SHP77 treated with DMSO at 0.1 percent for 48 hours (cell line): Measurements from ENCODE around the gene SLC37A1.

Experiments used
- DNase-seq: peaks from one replicate; lab custom pipeline; 2025; lab: John Stamatoyannopoulos, UW

SLC37A1 gene

GRCh38 chr21:42507418-42507817 lies 6.2 kb upstream of the SLC37A1 start:
- no peak for DNase-seq

- DNase-seq: no peak
Measured at GRCh38 chr21:42508371-42508770, 5.3 kb upstream of the SLC37A1 start.

GRCh38 chr21:42509244-42509643 lies 4.4 kb upstream of the SLC37A1 start:
- no peak for DNase-seq

GRCh38 chr21:42512346-42513034 lies 1.2 kb upstream of the SLC37A1 start:
- no peak for DNase-seq

GRCh38 chr21:42513985-42514882 lies 582 bp downstream of the SLC37A1 start:
- DNase-seq: no peak

DNA sequence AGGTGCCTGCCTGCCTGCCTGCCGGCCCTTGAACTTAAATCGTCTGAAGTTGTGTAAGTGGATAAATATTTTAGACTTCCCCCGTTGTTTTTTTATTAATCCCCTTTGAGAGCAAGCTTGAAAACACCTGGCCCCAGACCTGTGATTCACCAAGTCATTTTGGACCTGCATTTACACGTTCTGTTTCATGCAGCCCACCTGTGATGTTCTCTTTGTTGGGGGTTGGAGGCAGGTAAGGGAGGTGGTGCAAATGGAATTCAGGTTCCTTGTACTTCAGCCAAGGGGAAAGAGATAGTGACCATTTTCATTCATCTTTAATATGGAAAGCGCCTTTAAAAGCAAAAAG lies 1.2 kb downstream of the SLC37A1 start:
- no peak for DNase-seq

- DNase-seq: no peak
Measured at GRCh38 chr21:42515708-42516502, 2.3 kb downstream of the SLC37A1 start.

- no peak for DNase-seq
Measured at GRCh38 chr21:42518215-42518614, 4.6 kb downstream of the SLC37A1 start.

- DNase-seq: no peak
Measured at GRCh38 chr21:42518626-42519025, 5.0 kb downstream of the SLC37A1 start.

- no peak for DNase-seq
Measured at GRCh38 chr21:42520628-42521253, 7.1 kb downstream of the SLC37A1 start.

DNA sequence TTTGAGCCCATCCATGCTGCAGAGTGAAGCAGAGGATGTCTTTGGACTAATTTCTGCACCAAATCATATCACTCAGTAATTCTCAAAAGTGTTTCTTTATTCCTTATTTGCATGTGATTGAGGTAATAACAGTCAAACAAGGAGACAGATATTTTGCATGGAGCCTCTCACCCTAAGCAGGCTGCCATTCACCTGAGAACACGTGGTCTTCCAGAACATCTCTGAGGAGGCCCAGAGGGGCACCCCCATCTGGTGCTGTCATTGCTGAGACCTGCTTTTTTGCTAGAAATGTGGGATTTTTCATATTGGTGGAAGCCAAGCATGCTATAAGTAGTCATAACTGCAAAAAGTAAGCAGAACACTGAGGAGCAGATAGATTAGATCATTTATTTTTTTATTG lies 7.7 kb downstream of the SLC37A1 start:
- DNase-seq: no peak

- DNase-seq: no peak
Measured at GRCh38 chr21:42521805-42522204, 8.2 kb downstream of the SLC37A1 start.

- DNase-seq: no peak
Measured at GRCh38 chr21:42522271-42522670, 8.6 kb downstream of the SLC37A1 start.

DNA sequence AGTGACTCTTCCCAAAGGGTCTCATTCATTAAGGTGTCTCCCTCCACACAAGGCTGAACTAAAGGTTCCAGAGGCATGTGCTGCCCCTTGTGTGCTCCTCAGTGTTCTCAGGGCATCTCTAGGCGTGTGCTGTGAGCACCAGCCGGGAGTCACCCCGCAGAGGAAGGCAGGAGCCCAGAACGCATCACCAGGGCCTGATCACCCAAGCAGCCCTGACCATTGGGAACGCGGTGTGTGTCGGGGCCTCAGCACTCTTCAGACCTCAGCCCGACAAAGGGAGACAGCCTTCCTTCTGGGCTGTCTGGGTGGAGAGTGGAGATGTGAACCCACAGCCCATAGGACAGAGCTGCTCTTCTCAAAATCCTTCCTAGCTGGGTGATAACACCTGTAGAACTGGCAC lies 9.1 kb downstream of the SLC37A1 start:
- DNase-seq: no peak

DNA sequence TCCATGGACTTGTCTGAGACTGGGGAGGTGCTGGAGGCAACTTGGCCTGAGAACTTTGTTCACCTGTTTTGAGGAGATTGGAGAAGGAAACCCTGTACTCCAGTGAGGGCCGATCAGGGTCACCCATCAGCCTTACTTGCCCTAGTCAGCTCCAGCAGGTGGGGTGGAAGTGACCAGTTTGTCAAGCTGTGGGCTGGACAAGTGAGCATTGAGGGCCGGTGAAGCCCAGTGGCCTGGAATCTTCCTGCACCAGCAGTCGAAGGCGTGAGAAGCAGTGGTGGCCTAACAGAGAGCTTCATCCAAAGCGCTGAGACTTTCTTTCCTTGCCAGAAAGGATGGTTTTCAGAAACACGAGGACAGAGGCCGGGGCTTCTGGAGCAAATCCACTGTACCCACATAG lies 9.6 kb downstream of the SLC37A1 start:
- no peak for DNase-seq

- DNase-seq: no peak
Measured at GRCh38 chr21:42523941-42524340, 10.3 kb downstream of the SLC37A1 start.

DNA sequence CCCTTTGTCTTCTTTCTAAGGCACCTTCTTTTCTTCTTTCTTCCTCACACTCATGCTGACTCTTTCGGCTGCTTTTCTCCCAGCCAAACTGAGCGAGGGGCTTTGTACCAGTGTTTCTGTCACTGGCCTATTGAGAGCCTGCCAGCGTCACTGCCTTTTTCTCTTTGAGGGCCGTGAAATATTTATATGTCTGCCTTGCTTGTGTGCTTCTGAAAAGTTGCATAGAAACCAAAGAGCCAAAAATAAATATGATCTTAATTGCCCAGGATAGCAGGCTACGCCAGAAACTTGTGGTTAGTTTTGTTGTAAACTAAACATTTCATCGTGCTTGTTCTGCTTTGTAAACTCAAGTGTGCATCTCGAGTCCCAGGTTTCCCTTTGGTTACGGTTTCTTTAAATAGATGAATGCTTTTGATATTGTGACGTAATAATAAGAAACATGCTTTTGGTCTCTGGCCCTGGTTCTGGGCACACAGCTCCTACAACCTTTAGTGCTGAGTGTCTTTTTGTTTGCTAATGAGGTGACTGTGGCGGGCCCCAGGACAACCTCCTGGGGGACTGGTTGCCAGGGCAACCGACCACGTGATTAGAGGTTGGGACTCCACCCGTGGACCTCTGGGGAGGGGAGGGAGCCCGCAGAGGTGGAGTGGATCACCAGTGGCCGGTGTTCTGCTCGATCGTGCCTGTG lies 10.8 kb downstream of the SLC37A1 start:
- peak; percentile 55 for DNase-seq

DNA sequence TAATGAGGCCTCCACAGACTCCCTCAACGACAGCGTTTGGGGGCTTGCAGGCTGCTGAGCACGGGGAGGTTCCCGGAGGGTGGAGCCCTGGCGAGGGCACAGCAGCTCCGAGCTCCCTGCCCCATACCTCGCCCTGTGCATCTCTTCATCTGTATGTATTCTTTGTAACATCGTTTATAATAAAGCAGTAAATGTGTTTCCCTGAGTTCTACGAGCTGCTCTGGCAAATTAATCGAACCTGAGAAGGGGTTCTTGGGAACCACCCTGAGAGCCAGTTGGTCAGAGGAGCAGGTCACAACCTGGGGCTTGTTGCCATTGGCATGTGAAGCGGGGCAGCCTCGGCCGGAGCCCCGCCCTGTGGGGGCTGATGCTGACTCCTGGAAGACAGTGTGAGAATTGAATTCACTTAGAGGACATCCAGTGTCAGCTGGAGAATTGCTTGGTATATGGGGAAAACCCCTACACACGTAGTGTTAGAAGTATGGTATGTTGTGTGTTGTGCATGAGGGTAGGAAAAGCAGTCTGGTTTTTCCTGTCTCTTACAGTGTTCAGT lies 11.5 kb downstream of the SLC37A1 start:
- DNase-seq: no peak

GRCh38 chr21:42525676-42526378 lies 12.2 kb downstream of the SLC37A1 start:
- no peak for DNase-seq

GRCh38 chr21:42526379-42526727 lies 12.7 kb downstream of the SLC37A1 start:
- DNase-seq: peak; percentile 25

- no peak for DNase-seq
Measured at GRCh38 chr21:42527127-42527488, 13.5 kb downstream of the SLC37A1 start.
